ENCODE results near the gene IRF4.

- no peak for TF ChIP-seq CTCF (IDR thresholded peaks at IDR 0.05 in 4 of 5, conservative IDR thresholded peaks at IDR 0.05 in 1 of 5)
- no peak for TF ChIP-seq POLR2A (IDR thresholded peaks at IDR 0.05)
Measured at GRCh38 chr6:347232-347631, 44.3 kb upstream of the IRF4 start.

Measured in gastrocnemius medialis (tissue), 4 donors.